Measurements from ENCODE around the gene ADH5. TPM values are rescaled to one million over a fixed set of nuclear protein-coding genes. Genes with fewer than 3 reads are reported as not detected.

ADH5 gene
- total RNA-seq, 2 experiments from 2014 or later, result 50.0 to 88.6 TPM

- intact Hi-C loops (cut with micrococcal nuclease; ENCODE audit: unreplicated experiment), result no loop called here
- TF ChIP-seq EZH2phosphoT487 (IDR thresholded peaks at IDR 0.05; ENCODE audit: borderline replicate concordance, low read depth, low read length), result no peak
- TF ChIP-seq, protein P1, sequence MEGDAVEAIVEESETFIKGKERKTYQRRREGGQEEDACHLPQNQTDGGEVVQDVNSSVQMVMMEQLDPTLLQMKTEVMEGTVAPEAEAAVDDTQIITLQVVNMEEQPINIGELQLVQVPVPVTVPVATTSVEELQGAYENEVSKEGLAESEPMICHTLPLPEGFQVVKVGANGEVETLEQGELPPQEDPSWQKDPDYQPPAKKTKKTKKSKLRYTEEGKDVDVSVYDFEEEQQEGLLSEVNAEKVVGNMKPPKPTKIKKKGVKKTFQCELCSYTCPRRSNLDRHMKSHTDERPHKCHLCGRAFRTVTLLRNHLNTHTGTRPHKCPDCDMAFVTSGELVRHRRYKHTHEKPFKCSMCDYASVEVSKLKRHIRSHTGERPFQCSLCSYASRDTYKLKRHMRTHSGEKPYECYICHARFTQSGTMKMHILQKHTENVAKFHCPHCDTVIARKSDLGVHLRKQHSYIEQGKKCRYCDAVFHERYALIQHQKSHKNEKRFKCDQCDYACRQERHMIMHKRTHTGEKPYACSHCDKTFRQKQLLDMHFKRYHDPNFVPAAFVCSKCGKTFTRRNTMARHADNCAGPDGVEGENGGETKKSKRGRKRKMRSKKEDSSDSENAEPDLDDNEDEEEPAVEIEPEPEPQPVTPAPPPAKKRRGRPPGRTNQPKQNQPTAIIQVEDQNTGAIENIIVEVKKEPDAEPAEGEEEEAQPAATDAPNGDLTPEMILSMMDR (conservative IDR thresholded peaks at IDR 0.05; ENCODE audit: low read length), result no peak
- Histone ChIP-seq H3K4me1 (ENCODE audit: insufficient read depth, low read length, poor library complexity, severe bottlenecking) (no peaks in the 10 kb centered on the region), H3K4me2 (ENCODE audit: low read length) (no peak overlapping the region), H3K9me3 (ENCODE audit: low read length) (no peaks in the 10 kb centered on the region), H3K79me2 (ENCODE audit: insufficient read depth, low read depth, low read length) (no peaks in the 10 kb centered on the region), H2AFZ (ENCODE audit: low read length) (no peak overlapping the region), H4K20me1 (ENCODE audit: insufficient read depth, low read length) (no peaks in the 10 kb centered on the region), H3K27ac (ENCODE audit: low read depth, low read length, poor library complexity, severe bottlenecking) (no peak overlapping the region), H3K36me3 (ENCODE audit: insufficient read depth, low read length) (no peaks in the 10 kb centered on the region), H3K9me2 (ENCODE audit: insufficient read depth, low read length) (no peaks in the 10 kb centered on the region), H3K4me3 (ENCODE audit: low read depth, low read length, poor library complexity, severe bottlenecking) (no peak overlapping the region)
- CTCF ChIA-PET (ENCODE audit: unreplicated experiment), result no interaction called here
- BruUV-seq (replicated peaks), result no TSS peak
- DNase-seq (ENCODE audit: low spot score), result no peak
- POLR2A ChIA-PET, result no interaction called here
These were observed 15.6 kb upstream of the ADH5 start for GRCh38 chr4:99104153-99104552.

GRCh38 chr4:99103166-99103565 is 14.6 kb upstream of the ADH5 start:
- intact Hi-C loops (cut with micrococcal nuclease; ENCODE audit: unreplicated experiment), result no loop called here
- Histone ChIP-seq H3K9me2 (ENCODE audit: insufficient read depth, low read length) (no peaks in the 10 kb centered on the region), H3K27ac (ENCODE audit: low read depth, low read length, poor library complexity, severe bottlenecking) (no peak overlapping the region), H3K4me1 (ENCODE audit: insufficient read depth, low read length, poor library complexity, severe bottlenecking) (no peaks in the 10 kb centered on the region), H3K4me3 (ENCODE audit: low read depth, low read length, poor library complexity, severe bottlenecking) (no peak overlapping the region), H3K9me3 (ENCODE audit: low read length) (no peaks in the 10 kb centered on the region), H4K20me1 (ENCODE audit: insufficient read depth, low read length) (no peaks in the 10 kb centered on the region), H3K36me3 (ENCODE audit: insufficient read depth, low read length) (no peaks in the 10 kb centered on the region), H2AFZ (ENCODE audit: low read length) (no peak overlapping the region), H3K4me2 (ENCODE audit: low read length) (no peak overlapping the region), H3K79me2 (ENCODE audit: insufficient read depth, low read depth, low read length) (no peaks in the 10 kb centered on the region)
- no peak for DNase-seq (ENCODE audit: low spot score)
- ChIA-PET CTCF (ENCODE audit: unreplicated experiment) (no interaction called here), POLR2A (interaction anchor here (0.6 to 1.6 kb wide), 4 partner anchors 14 to 1217 kb away, joined by 3 to 9 read pairs (median 3); partner anchors contain the start of gene ADH5)
- TF ChIP-seq EZH2phosphoT487 (IDR thresholded peaks at IDR 0.05; ENCODE audit: borderline replicate concordance, low read depth, low read length), result no peak
- TF ChIP-seq, protein P1 (conservative IDR thresholded peaks at IDR 0.05; ENCODE audit: low read length), result no peak
- BruUV-seq (replicated peaks), result no TSS peak

GRCh38 chr4:99102634-99103033 is 14.0 kb upstream of the ADH5 start:
- Histone ChIP-seq H3K27ac (ENCODE audit: low read depth, low read length, poor library complexity, severe bottlenecking) (no peak overlapping the region), H3K36me3 (ENCODE audit: insufficient read depth, low read length) (no peaks in the 10 kb centered on the region), H4K20me1 (ENCODE audit: insufficient read depth, low read length) (no peaks in the 10 kb centered on the region), H3K4me3 (ENCODE audit: low read depth, low read length, poor library complexity, severe bottlenecking) (no peak overlapping the region), H2AFZ (ENCODE audit: low read length) (no peak overlapping the region), H3K9me3 (ENCODE audit: low read length) (no peaks in the 10 kb centered on the region), H3K4me1 (ENCODE audit: insufficient read depth, low read length, poor library complexity, severe bottlenecking) (no peaks in the 10 kb centered on the region), H3K9me2 (ENCODE audit: insufficient read depth, low read length) (no peaks in the 10 kb centered on the region), H3K79me2 (ENCODE audit: insufficient read depth, low read depth, low read length) (no peaks in the 10 kb centered on the region), H3K4me2 (ENCODE audit: low read length) (no peak overlapping the region)
- no peak for TF ChIP-seq EZH2phosphoT487 (IDR thresholded peaks at IDR 0.05; ENCODE audit: borderline replicate concordance, low read depth, low read length)
- TF ChIP-seq, protein P1 (conservative IDR thresholded peaks at IDR 0.05; ENCODE audit: low read length), result no peak
- DNase-seq (ENCODE audit: low spot score), result no peak
- intact Hi-C loops (cut with micrococcal nuclease; ENCODE audit: unreplicated experiment), result no loop called here
- BruUV-seq (replicated peaks), result no TSS peak
- CTCF ChIA-PET (ENCODE audit: unreplicated experiment), result no interaction called here
- POLR2A ChIA-PET, result interaction anchor here (0.6 to 1.6 kb wide), 3 partner anchors 13 to 293 kb away, joined by 3 to 9 read pairs (median 3); partner anchors contain the start of gene ADH5
